ENCODE results near the gene KANSL1L. TPM values are rescaled to one million over a fixed set of nuclear protein-coding genes. Genes with fewer than 3 reads are reported as not detected.

Gene KANSL1L
- total and polyA plus RNA-seq, 2 donors (not counting 1 experiment from before 2014, with no cell fraction given), result 7.3 to 26.1 TPM

DNA sequence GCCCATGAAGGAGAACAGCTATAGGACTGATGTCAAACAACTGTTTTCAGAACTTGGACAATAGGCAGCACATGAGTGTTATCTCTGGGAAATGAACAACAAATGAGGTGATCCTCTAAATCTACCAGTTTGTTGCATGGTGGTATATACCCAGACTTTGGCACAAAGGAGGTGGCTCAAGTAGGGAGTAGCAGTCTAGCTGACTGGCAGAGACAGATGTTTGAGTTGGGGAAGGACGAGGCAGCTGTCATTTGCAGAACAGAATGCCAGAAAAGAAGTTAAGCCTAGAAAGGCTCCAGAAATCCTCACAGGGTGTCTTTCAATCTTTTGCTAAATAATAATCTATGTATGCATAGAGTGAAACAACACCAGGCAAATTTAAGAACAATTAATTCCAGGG, 121.4 kb downstream of the KANSL1L start:
- TF ChIP-seq EZH2 (IDR thresholded peaks at IDR 0.05; ENCODE audit: low read length, missing control alignments), result no peak
- TF ChIP-seq, protein P1, sequence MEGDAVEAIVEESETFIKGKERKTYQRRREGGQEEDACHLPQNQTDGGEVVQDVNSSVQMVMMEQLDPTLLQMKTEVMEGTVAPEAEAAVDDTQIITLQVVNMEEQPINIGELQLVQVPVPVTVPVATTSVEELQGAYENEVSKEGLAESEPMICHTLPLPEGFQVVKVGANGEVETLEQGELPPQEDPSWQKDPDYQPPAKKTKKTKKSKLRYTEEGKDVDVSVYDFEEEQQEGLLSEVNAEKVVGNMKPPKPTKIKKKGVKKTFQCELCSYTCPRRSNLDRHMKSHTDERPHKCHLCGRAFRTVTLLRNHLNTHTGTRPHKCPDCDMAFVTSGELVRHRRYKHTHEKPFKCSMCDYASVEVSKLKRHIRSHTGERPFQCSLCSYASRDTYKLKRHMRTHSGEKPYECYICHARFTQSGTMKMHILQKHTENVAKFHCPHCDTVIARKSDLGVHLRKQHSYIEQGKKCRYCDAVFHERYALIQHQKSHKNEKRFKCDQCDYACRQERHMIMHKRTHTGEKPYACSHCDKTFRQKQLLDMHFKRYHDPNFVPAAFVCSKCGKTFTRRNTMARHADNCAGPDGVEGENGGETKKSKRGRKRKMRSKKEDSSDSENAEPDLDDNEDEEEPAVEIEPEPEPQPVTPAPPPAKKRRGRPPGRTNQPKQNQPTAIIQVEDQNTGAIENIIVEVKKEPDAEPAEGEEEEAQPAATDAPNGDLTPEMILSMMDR (conservative IDR thresholded peaks at IDR 0.05 in 1 of 2, IDR thresholded peaks at IDR 0.05 in 1 of 2; ENCODE audit: low read depth in 1 of 2, low read length in 2 of 2), result no peak
- H4K20me1 ChIP-seq (ENCODE audit: control insufficient read depth, extremely low read depth, insufficient read depth, low read length), result no peaks in the 10 kb centered on the region
- H3K4me2 ChIP-seq (ENCODE audit: extremely low read depth, insufficient read depth, low read length), result no peak overlapping the region
- no peak overlapping the region for H2AFZ ChIP-seq (ENCODE audit: low read length)
- no peak overlapping the region for H3K9ac ChIP-seq (ENCODE audit: insufficient read depth, low read length)
- H3K27me3 ChIP-seq (ENCODE audit: control insufficient read depth, insufficient read depth, low read length), result no peaks in the 10 kb centered on the region
- no peak overlapping the region for H3K4me3 ChIP-seq (replicated peaks in 1 of 4; ENCODE audit: control extremely low read depth in 1 of 4, insufficient read depth in 1 of 4, low read depth in 3 of 4, low read length in 4 of 4)
- DNase-seq (ENCODE audit: low read depth in 2 of 2), result no peak
- H3K27ac ChIP-seq (ENCODE audit: insufficient read depth, low read length), result no peak overlapping the region
- H3K79me2 ChIP-seq (ENCODE audit: control insufficient read depth, insufficient read depth, low read length), result no peaks in the 10 kb centered on the region
- H3K9me3 ChIP-seq (ENCODE audit: control insufficient read depth, insufficient read depth, low read depth, low read length), result no peaks in the 10 kb centered on the region
- H3K4me1 ChIP-seq (ENCODE audit: control insufficient read depth, extremely low read depth, insufficient read depth, low read length), result no peaks in the 10 kb centered on the region
- H3K36me3 ChIP-seq (ENCODE audit: control insufficient read depth, insufficient read depth, low read length), result no peaks in the 10 kb centered on the region

DNA sequence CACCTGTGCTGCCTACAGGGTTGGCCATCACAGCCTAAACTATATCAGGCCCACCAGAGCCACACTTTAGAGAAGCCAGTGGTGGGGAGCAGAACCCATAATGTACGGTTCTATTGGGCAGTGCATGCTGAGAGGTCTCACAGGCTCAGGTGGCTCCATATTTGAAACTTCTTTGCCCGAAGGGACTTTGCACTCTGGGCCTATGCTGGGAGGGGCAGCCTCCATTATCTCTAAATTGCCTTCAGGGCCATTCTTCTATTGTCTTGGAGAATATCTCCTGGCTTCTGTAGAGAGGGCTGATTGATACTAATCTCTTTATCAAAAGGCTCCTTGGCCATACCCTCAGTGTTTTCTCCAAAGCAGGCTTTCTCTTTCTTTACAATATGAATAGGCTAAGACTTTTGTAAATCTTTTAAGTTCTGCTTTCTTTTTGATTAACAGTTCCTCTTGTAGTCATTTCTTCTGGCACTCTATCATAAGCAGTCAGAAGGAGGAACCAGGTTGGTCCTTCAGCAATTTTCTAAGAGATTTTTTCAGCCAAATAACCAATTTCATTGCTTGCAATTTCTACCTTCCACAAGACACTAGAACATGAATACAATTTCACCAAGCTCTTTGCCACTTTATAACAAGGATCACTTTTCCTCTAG, 124.2 kb downstream of the KANSL1L start:
- H3K9ac ChIP-seq (ENCODE audit: insufficient read depth, low read length), result no peak overlapping the region
- H3K4me3 ChIP-seq (replicated peaks in 1 of 4; ENCODE audit: control extremely low read depth in 1 of 4, insufficient read depth in 1 of 4, low read depth in 3 of 4, low read length in 4 of 4), result no peak overlapping the region
- H4K20me1 ChIP-seq (ENCODE audit: control insufficient read depth, extremely low read depth, insufficient read depth, low read length), result no peaks in the 10 kb centered on the region
- H3K79me2 ChIP-seq (ENCODE audit: control insufficient read depth, insufficient read depth, low read length), result no peaks in the 10 kb centered on the region
- no peak overlapping the region for H3K4me2 ChIP-seq (ENCODE audit: extremely low read depth, insufficient read depth, low read length)
- TF ChIP-seq, protein P1 (conservative IDR thresholded peaks at IDR 0.05 in 1 of 2, IDR thresholded peaks at IDR 0.05 in 1 of 2; ENCODE audit: low read depth in 1 of 2, low read length in 2 of 2), result no peak
- no peak for TF ChIP-seq EZH2 (IDR thresholded peaks at IDR 0.05; ENCODE audit: low read length, missing control alignments)
- H3K27me3 ChIP-seq (ENCODE audit: control insufficient read depth, insufficient read depth, low read length), result no peaks in the 10 kb centered on the region
- no peaks in the 10 kb centered on the region for H3K36me3 ChIP-seq (ENCODE audit: control insufficient read depth, insufficient read depth, low read length)
- H2AFZ ChIP-seq (ENCODE audit: low read length), result no peak overlapping the region
- H3K9me3 ChIP-seq (ENCODE audit: control insufficient read depth, insufficient read depth, low read depth, low read length), result no peaks in the 10 kb centered on the region
- H3K4me1 ChIP-seq (ENCODE audit: control insufficient read depth, extremely low read depth, insufficient read depth, low read length), result no peaks in the 10 kb centered on the region
- no peak overlapping the region for H3K27ac ChIP-seq (ENCODE audit: insufficient read depth, low read length)
- no peak for DNase-seq (ENCODE audit: low read depth in 2 of 2)

GRCh38 chr2:210038078-210038477, 133.1 kb downstream of the KANSL1L start:
- no peak overlapping the region for H3K4me2 ChIP-seq (ENCODE audit: extremely low read depth, insufficient read depth, low read length)
- no peak for DNase-seq (ENCODE audit: low read depth in 2 of 2)
- no peaks in the 10 kb centered on the region for H3K36me3 ChIP-seq (ENCODE audit: control insufficient read depth, insufficient read depth, low read length)
- no peak overlapping the region for H3K9ac ChIP-seq (ENCODE audit: insufficient read depth, low read length)
- TF ChIP-seq, protein P1 (conservative IDR thresholded peaks at IDR 0.05 in 1 of 2, IDR thresholded peaks at IDR 0.05 in 1 of 2; ENCODE audit: low read depth in 1 of 2, low read length in 2 of 2), result no peak
- no peak for TF ChIP-seq EZH2 (IDR thresholded peaks at IDR 0.05; ENCODE audit: low read length, missing control alignments)
- no peaks in the 10 kb centered on the region for H3K9me3 ChIP-seq (ENCODE audit: control insufficient read depth, insufficient read depth, low read depth, low read length)
- H3K27ac ChIP-seq (ENCODE audit: insufficient read depth, low read length), result no peak overlapping the region
- H4K20me1 ChIP-seq (ENCODE audit: control insufficient read depth, extremely low read depth, insufficient read depth, low read length), result no peaks in the 10 kb centered on the region
- H3K4me3 ChIP-seq (replicated peaks in 1 of 4; ENCODE audit: control extremely low read depth in 1 of 4, insufficient read depth in 1 of 4, low read depth in 3 of 4, low read length in 4 of 4), result no peak overlapping the region
- no peaks in the 10 kb centered on the region for H3K27me3 ChIP-seq (ENCODE audit: control insufficient read depth, insufficient read depth, low read length)
- H3K4me1 ChIP-seq (ENCODE audit: control insufficient read depth, extremely low read depth, insufficient read depth, low read length), result no peaks in the 10 kb centered on the region
- no peak overlapping the region for H2AFZ ChIP-seq (ENCODE audit: low read length)
- H3K79me2 ChIP-seq (ENCODE audit: control insufficient read depth, insufficient read depth, low read length), result no peaks in the 10 kb centered on the region

Data from fibroblast of lung (primary cell).